GM18858 (cell line): ENCODE measurements around the gene DDX3X.
"Not testable (repeated sequence)": the region's sequence is repeated elsewhere in the genome, so short reads cannot be mapped to it uniquely, and the experiment has no call there.

Experiments used
- ATAC-seq: cut with Tn5 transposase; IDR thresholded peaks from one replicate; pipeline ENCODE4 v1.9.1; 2021; ENCODE audit not compliant: unreplicated experiment

Gene DDX3X

DNA sequence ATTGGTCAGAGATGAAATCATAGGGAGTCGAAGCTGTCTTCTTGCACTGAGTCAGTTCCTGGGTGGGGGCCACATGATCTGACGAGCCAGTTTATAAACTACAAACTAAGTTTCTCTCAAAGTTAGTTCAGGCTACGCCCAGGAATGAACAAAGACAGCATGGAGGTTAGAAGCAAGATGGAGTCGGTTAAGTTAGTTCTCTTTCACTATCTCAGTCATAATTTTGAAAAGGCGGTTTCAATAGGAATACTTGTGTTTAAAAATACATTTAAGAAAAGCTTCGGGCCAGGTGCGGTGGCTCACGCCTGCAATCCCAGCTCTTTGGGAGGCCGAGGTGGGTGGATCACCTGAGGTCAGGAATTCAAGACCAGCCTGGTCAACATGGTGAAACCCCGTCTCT is 77.3 kb downstream of the DDX3X start:
- ATAC-seq = not testable (repeated sequence)

DNA sequence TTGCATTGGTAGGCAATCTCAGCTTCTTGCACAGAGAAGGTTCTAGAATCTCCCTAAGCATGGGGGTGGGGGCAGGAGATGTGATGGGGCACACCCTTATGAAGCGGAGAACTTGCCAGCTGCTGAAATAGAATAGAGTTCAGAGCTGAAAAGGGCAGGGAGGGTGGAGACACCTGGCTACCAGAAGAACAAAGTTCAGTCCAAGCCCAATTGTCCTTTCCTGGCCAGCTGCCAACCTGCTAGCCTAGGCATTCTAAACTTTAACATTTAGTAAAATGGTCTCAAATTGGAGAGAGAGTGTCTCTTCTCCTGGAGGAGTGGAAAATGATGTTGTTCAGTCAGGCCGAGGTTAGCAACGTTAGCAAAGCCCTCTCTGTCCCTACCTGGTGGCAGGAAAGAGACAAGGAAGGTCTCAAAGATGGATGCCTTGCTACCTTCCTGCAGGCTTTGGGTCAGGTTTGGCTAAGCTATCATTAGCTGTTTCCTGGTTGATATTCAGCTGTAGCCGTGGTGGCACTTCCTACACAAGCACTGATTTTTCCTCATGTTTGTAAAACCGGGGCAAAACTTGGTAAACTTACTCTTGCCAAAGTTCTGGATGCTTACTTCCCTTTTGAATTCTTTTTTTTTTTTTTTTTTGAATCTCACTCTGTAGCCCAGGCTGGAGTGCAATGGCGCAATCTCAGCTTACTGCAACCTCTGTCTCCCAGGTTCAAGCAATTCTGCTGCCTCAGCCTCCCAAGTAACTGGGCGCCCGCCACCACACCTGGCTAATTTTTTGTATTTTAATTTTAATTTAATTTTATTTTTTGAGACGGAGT is 78.5 kb downstream of the DDX3X start:
- ATAC-seq = no peak
